HG02885 (cell line): ENCODE data around the gene U2SURP.

ENCODE experiments used
- ATAC-seq: cut with Tn5 transposase; IDR thresholded peaks from one replicate; pipeline ENCODE4 v1.9.1; 2021; ENCODE audit warnings: mild to moderate bottlenecking; ENCODE audit not compliant: unreplicated experiment, poor library complexity

U2SURP gene

GRCh38 chr3:143092191-143092590 lies 90.8 kb downstream of the U2SURP start:
- no peak for ATAC-seq

DNA sequence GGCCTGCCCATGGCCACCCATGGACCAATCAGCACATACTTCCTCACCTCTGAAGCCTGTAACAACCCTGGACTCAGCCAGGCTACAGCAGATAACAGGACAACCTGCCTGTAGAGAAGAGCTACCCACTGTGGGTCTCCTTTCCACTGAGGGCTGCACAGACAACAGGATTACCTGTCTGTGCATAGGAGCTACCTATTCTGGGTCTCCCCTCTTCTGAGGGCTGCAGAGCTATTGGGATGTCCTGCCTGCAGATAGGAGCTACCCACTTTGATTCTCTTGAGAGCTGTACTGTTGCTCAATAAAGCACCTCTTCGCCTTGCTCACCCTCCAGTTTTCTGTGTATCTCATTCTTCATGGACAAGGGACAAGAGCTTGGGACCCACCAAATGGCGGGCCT lies 94.4 kb downstream of the U2SURP start:
- no peak for ATAC-seq

- ATAC-seq: no peak
These were observed 96.8 kb downstream of the U2SURP start for GRCh38 chr3:143098032-143098764.

DNA sequence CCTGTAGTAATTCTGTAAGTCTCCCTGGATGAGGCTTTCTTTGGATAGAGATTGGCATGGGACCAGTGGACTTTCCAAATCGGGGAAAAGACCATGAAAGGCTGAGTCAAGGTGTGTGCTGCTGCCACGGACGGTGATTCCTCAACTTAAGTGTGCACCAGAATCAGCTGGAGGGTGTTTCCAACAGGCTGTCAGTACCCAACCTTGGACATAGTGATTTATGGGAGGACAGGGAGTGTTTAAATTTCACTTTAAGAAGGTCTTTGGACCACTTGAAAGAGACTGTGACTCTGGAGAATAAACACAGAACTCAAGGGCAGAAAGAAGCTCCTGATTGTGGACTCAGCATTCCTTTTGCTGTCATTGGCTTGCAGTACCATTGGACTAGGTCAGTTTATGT lies 97.8 kb downstream of the U2SURP start:
- no peak for ATAC-seq

DNA sequence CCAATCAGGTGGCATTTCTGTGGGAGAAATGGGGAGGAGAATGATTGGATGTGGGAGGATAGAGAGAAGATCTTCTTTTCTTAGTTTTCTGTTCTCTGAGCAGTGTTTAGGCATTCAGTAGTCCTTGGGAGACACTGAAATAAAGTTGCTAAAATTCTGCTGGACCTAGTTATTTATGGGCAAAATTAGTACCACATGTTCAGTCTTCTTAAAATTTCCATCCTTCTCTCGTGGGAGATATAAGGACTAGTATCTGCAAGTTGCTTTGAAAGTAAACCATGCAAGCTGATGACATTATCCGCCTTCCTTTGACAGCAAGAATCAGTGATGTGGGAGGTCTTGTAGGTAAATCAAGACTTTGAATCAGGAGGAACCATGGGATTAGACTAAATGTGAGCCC lies 98.3 kb downstream of the U2SURP start:
- no peak for ATAC-seq

DNA sequence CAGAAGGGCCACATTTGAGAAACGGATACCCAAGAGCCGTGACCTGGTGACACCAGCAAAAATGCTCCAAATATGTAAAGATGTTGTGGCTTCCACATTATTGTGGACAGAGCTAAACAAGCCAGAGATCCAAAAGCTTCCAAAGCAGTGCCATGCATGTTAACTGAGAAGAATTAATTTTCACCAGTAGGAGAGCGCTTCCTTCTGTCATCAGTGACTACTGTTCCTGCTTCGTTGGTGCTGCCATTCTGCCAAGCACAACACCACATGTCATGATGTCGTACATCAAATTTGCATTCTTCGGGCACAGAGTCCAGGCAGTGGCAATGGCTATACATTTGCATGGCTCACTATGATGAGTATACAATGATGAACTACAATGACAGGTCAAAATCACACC lies 99.1 kb downstream of the U2SURP start:
- no peak for ATAC-seq

DNA sequence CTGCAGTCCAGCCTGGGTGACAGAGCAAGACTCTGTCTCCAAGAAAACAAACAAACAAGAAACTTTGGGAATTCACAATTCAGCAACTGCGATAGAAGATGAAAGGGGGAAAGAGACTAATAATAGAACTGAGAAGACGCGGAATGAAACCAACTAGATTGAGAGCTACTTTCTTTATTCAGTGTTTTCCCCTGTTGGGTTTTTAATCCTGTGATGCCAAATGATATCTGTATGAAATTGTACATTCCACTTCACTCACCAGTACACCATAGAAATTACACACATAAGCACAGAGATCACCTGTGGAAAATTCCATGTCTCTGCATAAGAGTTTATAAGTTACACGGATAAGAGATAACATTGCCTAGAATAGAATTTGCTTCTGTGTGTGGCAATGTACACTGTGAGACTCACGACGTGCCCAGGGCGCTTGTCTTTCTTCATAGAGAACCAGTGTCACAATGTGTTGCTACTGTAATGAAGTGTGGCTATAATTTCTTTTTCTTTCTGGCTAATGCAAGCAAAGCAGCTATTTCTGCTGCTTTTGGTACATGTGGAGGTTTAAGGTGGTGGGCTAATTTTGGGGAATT lies 100.5 kb downstream of the U2SURP start:
- ATAC-seq: no peak

DNA sequence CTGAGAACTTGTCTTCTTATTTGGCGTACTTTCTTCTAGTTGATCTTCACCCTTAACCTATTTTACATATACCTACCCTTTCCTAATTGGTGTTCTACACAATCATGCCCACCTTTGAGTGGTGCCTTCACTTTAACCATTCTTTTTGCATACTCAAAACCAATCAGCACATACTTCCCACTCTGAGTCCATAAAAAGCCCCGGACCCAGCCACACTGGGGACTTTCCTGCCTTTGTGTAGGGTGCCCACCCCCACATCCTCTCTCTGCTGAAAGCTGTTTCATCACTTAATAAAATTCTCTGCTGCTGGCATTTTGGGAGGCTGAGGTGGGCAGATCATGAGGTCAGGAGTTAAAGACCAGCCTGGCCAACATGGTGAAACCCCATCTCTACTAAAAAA lies 102.3 kb downstream of the U2SURP start:
- no peak for ATAC-seq

GRCh38 chr3:143105170-143105569 lies 103.8 kb downstream of the U2SURP start:
- no peak for ATAC-seq

DNA sequence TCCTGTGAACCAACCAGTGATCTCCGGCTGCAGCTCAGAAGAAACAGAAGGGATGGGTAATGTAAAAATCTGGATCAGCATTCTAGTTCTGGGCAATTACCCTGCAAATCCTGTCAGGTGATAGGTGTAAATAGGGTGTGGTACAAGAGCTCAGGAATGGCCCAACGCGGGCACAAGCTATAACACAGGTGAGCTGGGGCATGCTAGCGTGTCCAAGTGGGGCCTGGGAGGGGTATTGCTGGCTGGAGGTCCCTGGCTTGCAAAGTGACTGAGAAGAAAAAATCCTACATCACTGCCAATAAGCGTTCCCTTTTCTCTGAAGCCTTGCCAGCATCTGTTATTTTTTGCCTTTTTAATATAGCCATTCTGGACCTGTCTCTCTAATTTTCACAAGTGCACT lies 108.5 kb downstream of the U2SURP start:
- ATAC-seq: no peak
